ENCODE results near the gene FAM216A.
"Not testable (repeated sequence)": the region's sequence is repeated elsewhere in the genome, so short reads cannot be mapped to it uniquely, and the experiment has no call there.

The FAM216A gene

GRCh38 chr12:110468214-110469048 is at the start of gene FAM216A, which contains the start of gene GPN3:
FAM216A (plus strand) TSS chr12:110468845; CDS start chr12:110468876, 31 bp downstream.
GPN3 (minus strand) TSS chr12:110468257; CDS start chr12:110468203, 54 bp downstream.
- peak; percentile 95 for DNase-seq (ENCODE audit: low spot score)

- not testable (repeated sequence) for DNase-seq (ENCODE audit: low spot score)
These were observed 48.0 kb upstream of the FAM216A start for GRCh38 chr12:110420644-110421043.

GRCh38 chr12:110421159-110421661 is 47.4 kb upstream of the FAM216A start:
- no peak for DNase-seq (ENCODE audit: low spot score)

GRCh38 chr12:110421701-110422100 is 46.9 kb upstream of the FAM216A start:
- no peak for DNase-seq (ENCODE audit: low spot score)

- DNase-seq (ENCODE audit: low spot score): no peak
These were observed 44.4 kb upstream of the FAM216A start for GRCh38 chr12:110424237-110424636.

GRCh38 chr12:110426406-110426805 is 42.2 kb upstream of the FAM216A start:
- DNase-seq (ENCODE audit: low spot score): no peak

GRCh38 chr12:110429676-110430075 is 39.0 kb upstream of the FAM216A start:
- DNase-seq (ENCODE audit: low spot score): not testable (repeated sequence)

- DNase-seq (ENCODE audit: low spot score): no peak
These were observed 36.6 kb upstream of the FAM216A start for GRCh38 chr12:110431957-110432587.

- no peak for DNase-seq (ENCODE audit: low spot score)
These were observed 32.4 kb upstream of the FAM216A start for GRCh38 chr12:110436231-110436630.

GRCh38 chr12:110444455-110444854 is 24.2 kb upstream of the FAM216A start:
- no peak for DNase-seq (ENCODE audit: low spot score)

- peak; percentile 89 for DNase-seq (ENCODE audit: low spot score)
These were observed 18.7 kb upstream of the FAM216A start, which contains the start of gene ARPC3 for GRCh38 chr12:110449799-110450497. ARPC3 (minus strand) TSS chr12:110450337; CDS start chr12:110450260, 77 bp downstream.

- no peak for DNase-seq (ENCODE audit: low spot score)
These were observed 17.4 kb upstream of the FAM216A start for GRCh38 chr12:110451263-110451662.

- DNase-seq (ENCODE audit: low spot score): no peak
These were observed 14.9 kb upstream of the FAM216A start for GRCh38 chr12:110453569-110454296.

- no peak for DNase-seq (ENCODE audit: low spot score)
These were observed 9.9 kb upstream of the FAM216A start for GRCh38 chr12:110458756-110459155.

- not testable (repeated sequence) for DNase-seq (ENCODE audit: low spot score)
These were observed 7.5 kb upstream of the FAM216A start for GRCh38 chr12:110461189-110461588.

GRCh38 chr12:110465024-110465423 is 3.6 kb upstream of the FAM216A start:
- DNase-seq (ENCODE audit: low spot score): no peak

GRCh38 chr12:110465765-110466164 is 2.9 kb upstream of the FAM216A start:
- not testable (repeated sequence) for DNase-seq (ENCODE audit: low spot score)

GRCh38 chr12:110466791-110467190 is 1.9 kb upstream of the FAM216A start:
- no peak for DNase-seq (ENCODE audit: low spot score)

GRCh38 chr12:110467847-110468213 is 815 bp upstream of the FAM216A start:
- no peak for DNase-seq (ENCODE audit: low spot score)

- DNase-seq (ENCODE audit: low spot score): no peak
These were observed 6.8 kb downstream of the FAM216A start for GRCh38 chr12:110475426-110475825.

- DNase-seq (ENCODE audit: low spot score): no peak
These were observed 30.5 kb downstream of the FAM216A start for GRCh38 chr12:110498984-110499706.
